Measurements from ENCODE around the gene RCN2. TPM values are rescaled to one million over a fixed set of nuclear protein-coding genes. Genes with fewer than 3 reads are reported as not detected.
A peak's percentile ranks its signal among the peaks of the same experiment; 100 is the strongest.

Gene RCN2
- total RNA-seq, 1 donor from 2014 or later: 645 TPM

DNA sequence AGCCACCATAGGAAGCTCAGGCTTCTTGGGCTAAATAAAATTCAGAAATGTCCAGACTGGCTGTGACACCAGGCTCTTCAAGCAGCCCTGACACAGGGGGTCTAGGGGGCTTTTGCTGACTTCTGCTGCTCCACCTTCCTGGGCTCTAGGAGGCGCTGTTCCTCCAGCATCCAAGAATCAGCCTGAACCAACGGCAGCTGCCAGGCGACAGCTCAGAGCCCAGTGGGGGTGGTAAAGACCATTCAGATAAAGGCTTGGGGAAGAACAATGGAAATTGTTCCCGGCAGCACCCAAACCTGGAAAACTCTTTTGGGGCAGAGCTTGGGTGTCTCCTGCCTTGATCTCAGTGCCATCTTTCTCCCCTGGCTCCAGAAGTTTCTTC, 41.8 kb downstream of the RCN2 start:
- no peak for TF ChIP-seq EZH2 (IDR thresholded peaks at IDR 0.05)
- TF ChIP-seq, protein P1, sequence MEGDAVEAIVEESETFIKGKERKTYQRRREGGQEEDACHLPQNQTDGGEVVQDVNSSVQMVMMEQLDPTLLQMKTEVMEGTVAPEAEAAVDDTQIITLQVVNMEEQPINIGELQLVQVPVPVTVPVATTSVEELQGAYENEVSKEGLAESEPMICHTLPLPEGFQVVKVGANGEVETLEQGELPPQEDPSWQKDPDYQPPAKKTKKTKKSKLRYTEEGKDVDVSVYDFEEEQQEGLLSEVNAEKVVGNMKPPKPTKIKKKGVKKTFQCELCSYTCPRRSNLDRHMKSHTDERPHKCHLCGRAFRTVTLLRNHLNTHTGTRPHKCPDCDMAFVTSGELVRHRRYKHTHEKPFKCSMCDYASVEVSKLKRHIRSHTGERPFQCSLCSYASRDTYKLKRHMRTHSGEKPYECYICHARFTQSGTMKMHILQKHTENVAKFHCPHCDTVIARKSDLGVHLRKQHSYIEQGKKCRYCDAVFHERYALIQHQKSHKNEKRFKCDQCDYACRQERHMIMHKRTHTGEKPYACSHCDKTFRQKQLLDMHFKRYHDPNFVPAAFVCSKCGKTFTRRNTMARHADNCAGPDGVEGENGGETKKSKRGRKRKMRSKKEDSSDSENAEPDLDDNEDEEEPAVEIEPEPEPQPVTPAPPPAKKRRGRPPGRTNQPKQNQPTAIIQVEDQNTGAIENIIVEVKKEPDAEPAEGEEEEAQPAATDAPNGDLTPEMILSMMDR (IDR thresholded peaks at IDR 0.05): peak; percentile 82
- H3F3A ChIP-seq (ENCODE audit: low read depth): no peaks in the 10 kb centered on the region
- H3K9ac ChIP-seq: no peak overlapping the region
- no peaks in the 10 kb centered on the region for H3K27me3 ChIP-seq
- H3K4me2 ChIP-seq: peak overlapping the region; percentile 54
- H3K4me1 Mint-ChIP-seq: peaks cover 3% of the 10 kb centered on the region
- no peaks in the 10 kb centered on the region for H3K36me3 ChIP-seq
- H3K4me3 Mint-ChIP-seq: no peak overlapping the region
- H3K27me3 Mint-ChIP-seq (ENCODE audit: insufficient read depth, low read depth): peaks cover 2% of the 10 kb centered on the region
- peaks cover 4% of the 10 kb centered on the region for H3K4me1 ChIP-seq
- H3K9me3 Mint-ChIP-seq: no peaks in the 10 kb centered on the region
- H3K36me3 Mint-ChIP-seq: no peaks in the 10 kb centered on the region
- peak overlapping the region; percentile 51 for H3K27ac Mint-ChIP-seq
- peak; percentile 89 for DNase-seq (ENCODE audit: low spot score)
- H3K4me3 ChIP-seq: no peak overlapping the region
- no peaks in the 10 kb centered on the region for H4K20me1 ChIP-seq (ENCODE audit: low read depth)
- no peaks in the 10 kb centered on the region for H3K9me3 ChIP-seq (ENCODE audit: low read depth)
- no peak overlapping the region for H3K27ac ChIP-seq
- no peaks in the 10 kb centered on the region for H3K79me2 ChIP-seq (ENCODE audit: low read depth)
- H2AFZ ChIP-seq (replicated peaks): peak overlapping the region; percentile 67

DNA sequence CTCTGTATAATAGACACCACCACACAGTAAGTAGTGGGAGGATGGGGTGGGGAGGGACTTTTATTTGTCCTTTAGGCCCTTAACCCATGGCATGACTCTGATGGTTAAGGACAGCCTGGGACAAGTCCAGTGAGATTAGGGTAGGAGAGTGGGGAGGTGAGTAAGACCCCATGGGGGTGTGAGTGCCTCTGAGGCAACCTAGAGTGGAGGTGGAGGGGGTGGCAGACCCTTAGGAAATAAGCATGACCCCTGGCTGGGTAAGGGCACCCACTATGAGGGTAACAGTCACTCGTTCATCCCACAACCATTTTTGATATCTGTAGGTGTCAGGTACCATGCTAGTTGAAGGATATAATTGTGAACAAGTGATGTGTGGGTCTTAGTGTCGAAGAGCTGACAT, 42.4 kb downstream of the RCN2 start:
- no peaks in the 10 kb centered on the region for H3K36me3 Mint-ChIP-seq
- Histone ChIP-seq H2AFZ (replicated peaks) (peak overlapping the region; percentile 67), H3K4me3 (no peak overlapping the region), H3K79me2 (ENCODE audit: low read depth) (no peaks in the 10 kb centered on the region), H3F3A (ENCODE audit: low read depth) (no peaks in the 10 kb centered on the region), H3K4me2 (peak overlapping the region; percentile 54), H3K27ac (no peak overlapping the region), H4K20me1 (ENCODE audit: low read depth) (no peaks in the 10 kb centered on the region), H3K4me1 (peaks cover 4% of the 10 kb centered on the region), H3K9me3 (ENCODE audit: low read depth) (no peaks in the 10 kb centered on the region), H3K36me3 (no peaks in the 10 kb centered on the region), H3K9ac (no peak overlapping the region), H3K27me3 (no peaks in the 10 kb centered on the region)
- H3K9me3 Mint-ChIP-seq: no peaks in the 10 kb centered on the region
- no peak for DNase-seq (ENCODE audit: low spot score)
- peaks cover 3% of the 10 kb centered on the region for H3K4me1 Mint-ChIP-seq
- peaks cover 4% of the 10 kb centered on the region for H3K27me3 Mint-ChIP-seq (ENCODE audit: insufficient read depth, low read depth)
- H3K27ac Mint-ChIP-seq: peak overlapping the region; percentile 51
- TF ChIP-seq EZH2 (IDR thresholded peaks at IDR 0.05) (no peak), EZH2phosphoT487 (IDR thresholded peaks at IDR 0.05) (no peak)
- TF ChIP-seq, protein P1 (IDR thresholded peaks at IDR 0.05): no peak
- no peak overlapping the region for H3K4me3 Mint-ChIP-seq

DNA sequence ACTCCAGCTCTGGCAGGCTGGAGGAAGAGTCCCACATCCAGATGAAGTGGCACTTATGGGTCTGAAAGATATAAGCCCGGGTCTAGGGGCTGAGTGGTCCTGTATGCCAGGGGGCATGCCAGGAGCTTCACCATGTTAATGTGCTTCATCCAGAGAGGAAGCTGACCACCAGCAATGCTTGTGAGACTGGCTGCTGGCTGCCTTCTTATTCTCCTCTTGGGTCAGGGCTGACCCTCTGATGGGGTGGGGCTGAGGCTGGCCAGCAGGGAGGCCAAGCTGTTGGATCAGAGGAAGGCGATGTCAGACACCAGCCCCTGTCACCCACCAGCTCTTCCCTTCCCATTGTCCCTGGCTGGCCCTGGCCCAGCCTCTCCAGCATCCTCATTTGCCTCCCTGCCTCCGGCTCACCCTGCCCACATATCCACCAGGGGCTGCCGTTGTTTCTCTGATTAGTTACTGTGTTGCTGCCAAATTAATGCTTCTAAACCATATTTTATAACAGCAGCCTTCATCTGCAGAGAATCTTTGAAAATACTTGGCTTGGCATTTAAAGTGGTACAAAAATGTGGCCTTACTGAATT, 43.0 kb downstream of the RCN2 start:
- Histone ChIP-seq H3F3A (ENCODE audit: low read depth) (no peaks in the 10 kb centered on the region), H3K27me3 (no peaks in the 10 kb centered on the region), H3K9ac (no peak overlapping the region), H3K27ac (no peak overlapping the region), H4K20me1 (ENCODE audit: low read depth) (no peaks in the 10 kb centered on the region), H3K4me2 (no peak overlapping the region), H2AFZ (replicated peaks) (no peak overlapping the region), H3K36me3 (no peaks in the 10 kb centered on the region), H3K4me1 (peaks cover 4% of the 10 kb centered on the region), H3K4me3 (no peak overlapping the region), H3K9me3 (ENCODE audit: low read depth) (no peaks in the 10 kb centered on the region), H3K79me2 (ENCODE audit: low read depth) (no peaks in the 10 kb centered on the region)
- Mint-ChIP-seq H3K4me3 (no peak overlapping the region), H3K4me1 (peaks cover 3% of the 10 kb centered on the region), H3K27ac (no peak overlapping the region), H3K27me3 (ENCODE audit: insufficient read depth, low read depth) (peaks cover 4% of the 10 kb centered on the region), H3K9me3 (peaks cover under 1% of the 10 kb centered on the region), H3K36me3 (no peaks in the 10 kb centered on the region)
- DNase-seq (ENCODE audit: low spot score): no peak
- TF ChIP-seq, protein P1 (IDR thresholded peaks at IDR 0.05): no peak
- no peak for TF ChIP-seq EZH2phosphoT487 (IDR thresholded peaks at IDR 0.05)
- TF ChIP-seq EZH2 (IDR thresholded peaks at IDR 0.05): no peak

Measured in neural progenitor cell (in vitro differentiated cells).